Measurements from ENCODE around the gene KCNQ5. TPM values are rescaled to one million over a fixed set of nuclear protein-coding genes. Genes with fewer than 3 reads are reported as not detected.

The KCNQ5 gene
- total RNA-seq, 1 donor from 2014 or later, result not detected

DNA sequence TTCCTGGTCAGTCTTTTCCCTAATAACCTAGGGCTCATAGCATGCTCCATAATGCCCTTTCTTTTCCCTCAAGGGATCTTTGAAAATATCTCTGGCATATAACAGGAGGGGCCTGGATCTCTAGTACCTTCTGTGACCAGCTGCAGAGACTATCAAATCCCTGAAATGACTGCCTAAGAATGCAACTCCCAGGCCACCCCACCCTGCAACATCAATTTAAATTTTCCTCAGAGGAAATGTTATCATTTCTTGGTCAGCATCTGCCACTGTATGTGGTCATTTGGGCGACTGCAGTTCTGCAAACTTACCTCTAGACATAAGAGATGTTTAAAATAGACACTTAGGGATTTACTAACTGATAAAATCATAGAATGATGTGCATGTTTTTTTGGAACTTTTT is 200.2 kb downstream of the KCNQ5 start:
- Mint-ChIP-seq H3K27ac (no peak overlapping the region), H3K4me3 (no peak overlapping the region), H3K9me3 (no peaks in the 10 kb centered on the region), H3K36me3 (no peaks in the 10 kb centered on the region), H3K27me3 (ENCODE audit: insufficient read depth, low read depth) (no peaks in the 10 kb centered on the region), H3K4me1 (no peaks in the 10 kb centered on the region)
- no peak overlapping the region for H3K9ac ChIP-seq
- no peaks in the 10 kb centered on the region for H3K36me3 ChIP-seq
- H3K4me1 ChIP-seq, result no peaks in the 10 kb centered on the region
- H3K4me3 ChIP-seq, result no peak overlapping the region
- TF ChIP-seq EZH2 (IDR thresholded peaks at IDR 0.05), result no peak
- TF ChIP-seq EZH2phosphoT487 (IDR thresholded peaks at IDR 0.05), result no peak
- TF ChIP-seq, protein P1, sequence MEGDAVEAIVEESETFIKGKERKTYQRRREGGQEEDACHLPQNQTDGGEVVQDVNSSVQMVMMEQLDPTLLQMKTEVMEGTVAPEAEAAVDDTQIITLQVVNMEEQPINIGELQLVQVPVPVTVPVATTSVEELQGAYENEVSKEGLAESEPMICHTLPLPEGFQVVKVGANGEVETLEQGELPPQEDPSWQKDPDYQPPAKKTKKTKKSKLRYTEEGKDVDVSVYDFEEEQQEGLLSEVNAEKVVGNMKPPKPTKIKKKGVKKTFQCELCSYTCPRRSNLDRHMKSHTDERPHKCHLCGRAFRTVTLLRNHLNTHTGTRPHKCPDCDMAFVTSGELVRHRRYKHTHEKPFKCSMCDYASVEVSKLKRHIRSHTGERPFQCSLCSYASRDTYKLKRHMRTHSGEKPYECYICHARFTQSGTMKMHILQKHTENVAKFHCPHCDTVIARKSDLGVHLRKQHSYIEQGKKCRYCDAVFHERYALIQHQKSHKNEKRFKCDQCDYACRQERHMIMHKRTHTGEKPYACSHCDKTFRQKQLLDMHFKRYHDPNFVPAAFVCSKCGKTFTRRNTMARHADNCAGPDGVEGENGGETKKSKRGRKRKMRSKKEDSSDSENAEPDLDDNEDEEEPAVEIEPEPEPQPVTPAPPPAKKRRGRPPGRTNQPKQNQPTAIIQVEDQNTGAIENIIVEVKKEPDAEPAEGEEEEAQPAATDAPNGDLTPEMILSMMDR (IDR thresholded peaks at IDR 0.05), result no peak
- H3K79me2 ChIP-seq (ENCODE audit: low read depth), result no peaks in the 10 kb centered on the region
- H2AFZ ChIP-seq (replicated peaks), result no peak overlapping the region
- no peak for DNase-seq (ENCODE audit: low spot score)
- no peaks in the 10 kb centered on the region for H4K20me1 ChIP-seq (ENCODE audit: low read depth)
- H3K4me2 ChIP-seq, result no peak overlapping the region
- no peak overlapping the region for H3K27ac ChIP-seq
- H3F3A ChIP-seq (ENCODE audit: low read depth), result no peaks in the 10 kb centered on the region
- H3K9me3 ChIP-seq (ENCODE audit: low read depth), result no peaks in the 10 kb centered on the region
- no peaks in the 10 kb centered on the region for H3K27me3 ChIP-seq

DNA sequence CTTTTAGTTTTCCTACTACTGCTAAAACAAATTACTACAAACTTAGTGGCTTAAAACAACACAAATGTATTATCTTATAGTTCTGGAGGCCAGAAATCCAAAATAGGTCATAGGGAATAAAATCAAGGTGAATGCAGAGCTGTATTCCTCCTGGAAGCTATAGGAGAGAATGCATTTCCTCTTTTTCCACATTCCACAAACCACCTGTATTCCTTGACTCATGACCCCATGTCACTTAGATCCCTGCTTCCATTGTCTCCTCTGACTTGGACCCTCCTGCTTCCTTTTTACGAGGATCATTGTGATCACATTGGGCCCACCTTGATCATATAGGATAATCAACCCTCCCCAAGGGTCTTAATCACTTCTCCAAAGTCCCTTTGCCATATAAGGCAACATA is 200.8 kb downstream of the KCNQ5 start:
- no peaks in the 10 kb centered on the region for H3K9me3 ChIP-seq (ENCODE audit: low read depth)
- TF ChIP-seq, protein P1 (IDR thresholded peaks at IDR 0.05), result no peak
- TF ChIP-seq EZH2phosphoT487 (IDR thresholded peaks at IDR 0.05), result no peak
- no peak for TF ChIP-seq EZH2 (IDR thresholded peaks at IDR 0.05)
- H3K4me2 ChIP-seq, result no peak overlapping the region
- H3K36me3 ChIP-seq, result no peaks in the 10 kb centered on the region
- H3K36me3 Mint-ChIP-seq, result no peaks in the 10 kb centered on the region
- no peak overlapping the region for H3K27ac ChIP-seq
- H3K4me1 ChIP-seq, result no peaks in the 10 kb centered on the region
- no peak overlapping the region for H2AFZ ChIP-seq (replicated peaks)
- H3K27me3 ChIP-seq, result no peaks in the 10 kb centered on the region
- H3F3A ChIP-seq (ENCODE audit: low read depth), result no peaks in the 10 kb centered on the region
- no peak for DNase-seq (ENCODE audit: low spot score)
- H3K79me2 ChIP-seq (ENCODE audit: low read depth), result no peaks in the 10 kb centered on the region
- H4K20me1 ChIP-seq (ENCODE audit: low read depth), result no peaks in the 10 kb centered on the region
- H3K4me1 Mint-ChIP-seq, result no peaks in the 10 kb centered on the region
- H3K4me3 ChIP-seq, result no peak overlapping the region
- H3K9ac ChIP-seq, result no peak overlapping the region
- H3K27me3 Mint-ChIP-seq (ENCODE audit: insufficient read depth, low read depth), result no peaks in the 10 kb centered on the region
- no peak overlapping the region for H3K27ac Mint-ChIP-seq
- H3K9me3 Mint-ChIP-seq, result no peaks in the 10 kb centered on the region
- no peak overlapping the region for H3K4me3 Mint-ChIP-seq

DNA sequence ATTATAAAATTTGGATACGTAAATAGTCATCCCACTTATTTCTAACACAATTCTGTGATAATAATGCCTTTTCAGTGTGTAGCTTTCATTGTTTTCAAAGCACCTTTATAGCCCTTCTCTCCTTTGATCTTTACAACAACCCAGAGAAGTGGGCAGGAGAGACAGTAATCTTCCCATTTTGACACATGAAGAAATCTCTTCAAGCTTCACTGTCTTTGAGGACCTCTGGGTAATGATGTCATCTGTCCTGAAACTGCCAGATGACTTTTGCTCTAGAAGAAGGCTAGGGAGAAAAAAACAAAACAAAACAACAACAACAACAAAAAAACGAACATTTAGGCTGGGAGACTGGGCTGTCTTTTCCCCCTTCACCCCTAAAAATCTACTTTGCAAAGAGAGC is 203.0 kb downstream of the KCNQ5 start:
- H3K27ac Mint-ChIP-seq, result no peak overlapping the region
- no peak overlapping the region for H3K4me2 ChIP-seq
- no peaks in the 10 kb centered on the region for H3K4me1 Mint-ChIP-seq
- no peaks in the 10 kb centered on the region for H3K27me3 ChIP-seq
- no peak overlapping the region for H2AFZ ChIP-seq (replicated peaks)
- no peaks in the 10 kb centered on the region for H3K27me3 Mint-ChIP-seq (ENCODE audit: insufficient read depth, low read depth)
- no peak for DNase-seq (ENCODE audit: low spot score)
- H3K9me3 ChIP-seq (ENCODE audit: low read depth), result no peaks in the 10 kb centered on the region
- no peaks in the 10 kb centered on the region for H3K36me3 Mint-ChIP-seq
- no peak overlapping the region for H3K4me3 Mint-ChIP-seq
- no peak for TF ChIP-seq EZH2 (IDR thresholded peaks at IDR 0.05)
- no peak for TF ChIP-seq EZH2phosphoT487 (IDR thresholded peaks at IDR 0.05)
- TF ChIP-seq, protein P1 (IDR thresholded peaks at IDR 0.05), result no peak
- no peaks in the 10 kb centered on the region for H3K4me1 ChIP-seq
- H3K9ac ChIP-seq, result no peak overlapping the region
- H4K20me1 ChIP-seq (ENCODE audit: low read depth), result no peaks in the 10 kb centered on the region
- no peaks in the 10 kb centered on the region for H3K79me2 ChIP-seq (ENCODE audit: low read depth)
- H3K36me3 ChIP-seq, result no peaks in the 10 kb centered on the region
- peaks cover 2% of the 10 kb centered on the region for H3K9me3 Mint-ChIP-seq
- H3K27ac ChIP-seq, result no peak overlapping the region
- H3F3A ChIP-seq (ENCODE audit: low read depth), result no peaks in the 10 kb centered on the region
- H3K4me3 ChIP-seq, result no peak overlapping the region
